Stimulated activated CD8-positive, alpha-beta memory T cell treated with anti-CD3 and anti-CD28 coated beads, Interleukin-4, amount 100 ng/mL, for 4 hours (primary cell): ENCODE data around the gene ACAP3.
A peak's percentile ranks its signal among the peaks of the same experiment; 100 is the strongest.

Source experiments
- DNase-seq, 2 donors: peaks; one replicate each; pipeline ENCODE4 v3.0.0-alpha.2; 2020; ENCODE audit warnings: low read depth in 2 of 2, low spot score in 1 of 2

Gene ACAP3

GRCh38 chr1:1331068-1331965 is 23.6 kb upstream of the ACAP3 start, which contains the start of gene TAS1R3:
TSS of gene TAS1R3 (plus strand) at chr1:1331280. CDS start at chr1:1331346, 66 bp downstream.
- DNase-seq: no peak

GRCh38 chr1:1330366-1331067 is 22.8 kb upstream of the ACAP3 start:
- DNase-seq: no peak

GRCh38 chr1:1329304-1330210 is 21.8 kb upstream of the ACAP3 start:
- DNase-seq: no peak

GRCh38 chr1:1328254-1328653 is 20.5 kb upstream of the ACAP3 start:
- DNase-seq: no peak

GRCh38 chr1:1327291-1327690 is 19.6 kb upstream of the ACAP3 start:
- DNase-seq: no peak

GRCh38 chr1:1326075-1326605 is 18.4 kb upstream of the ACAP3 start:
- DNase-seq: no peak

GRCh38 chr1:1325288-1326074 is 17.8 kb upstream of the ACAP3 start:
- no peak for DNase-seq

GRCh38 chr1:1324524-1325287 is 17.0 kb upstream of the ACAP3 start, which contains the start of the genes CPTP and INTS11:
TSS of gene CPTP (plus strand) at chr1:1324802. CDS start at chr1:1326911, 2,109 bp downstream.
TSS of gene INTS11 (minus strand) at chr1:1324660. CDS start at chr1:1324608, 52 bp downstream.
- DNase-seq: peak; percentile 91 to 92

GRCh38 chr1:1324084-1324523 is 16.4 kb upstream of the ACAP3 start:
- no peak for DNase-seq

GRCh38 chr1:1322952-1323351 is 15.2 kb upstream of the ACAP3 start:
- no peak for DNase-seq

- no peak for DNase-seq
Observed at GRCh38 chr1:1322418-1322817, 14.7 kb upstream of the ACAP3 start.

- DNase-seq: no peak
Observed at GRCh38 chr1:1321477-1321876, 13.7 kb upstream of the ACAP3 start.

- no peak for DNase-seq
Observed at GRCh38 chr1:1320666-1321448, 13.1 kb upstream of the ACAP3 start.

- DNase-seq: no peak
Observed at GRCh38 chr1:1319646-1319941, 11.9 kb upstream of the ACAP3 start.

GRCh38 chr1:1318777-1319645 is 11.3 kb upstream of the ACAP3 start:
- no peak for DNase-seq

GRCh38 chr1:1318131-1318652 is 10.5 kb upstream of the ACAP3 start:
- DNase-seq: no peak

GRCh38 chr1:1317420-1317819 is 9.7 kb upstream of the ACAP3 start:
- DNase-seq: no peak
